NCI-H1092 (cell line): ENCODE data around the gene PVALEF.
A peak's percentile ranks its signal among the peaks of the same experiment; 100 is the strongest.

Experiments
- DNase-seq: peaks from one replicate; lab custom pipeline; 2025; lab: John Stamatoyannopoulos, UW

Gene PVALEF

DNA sequence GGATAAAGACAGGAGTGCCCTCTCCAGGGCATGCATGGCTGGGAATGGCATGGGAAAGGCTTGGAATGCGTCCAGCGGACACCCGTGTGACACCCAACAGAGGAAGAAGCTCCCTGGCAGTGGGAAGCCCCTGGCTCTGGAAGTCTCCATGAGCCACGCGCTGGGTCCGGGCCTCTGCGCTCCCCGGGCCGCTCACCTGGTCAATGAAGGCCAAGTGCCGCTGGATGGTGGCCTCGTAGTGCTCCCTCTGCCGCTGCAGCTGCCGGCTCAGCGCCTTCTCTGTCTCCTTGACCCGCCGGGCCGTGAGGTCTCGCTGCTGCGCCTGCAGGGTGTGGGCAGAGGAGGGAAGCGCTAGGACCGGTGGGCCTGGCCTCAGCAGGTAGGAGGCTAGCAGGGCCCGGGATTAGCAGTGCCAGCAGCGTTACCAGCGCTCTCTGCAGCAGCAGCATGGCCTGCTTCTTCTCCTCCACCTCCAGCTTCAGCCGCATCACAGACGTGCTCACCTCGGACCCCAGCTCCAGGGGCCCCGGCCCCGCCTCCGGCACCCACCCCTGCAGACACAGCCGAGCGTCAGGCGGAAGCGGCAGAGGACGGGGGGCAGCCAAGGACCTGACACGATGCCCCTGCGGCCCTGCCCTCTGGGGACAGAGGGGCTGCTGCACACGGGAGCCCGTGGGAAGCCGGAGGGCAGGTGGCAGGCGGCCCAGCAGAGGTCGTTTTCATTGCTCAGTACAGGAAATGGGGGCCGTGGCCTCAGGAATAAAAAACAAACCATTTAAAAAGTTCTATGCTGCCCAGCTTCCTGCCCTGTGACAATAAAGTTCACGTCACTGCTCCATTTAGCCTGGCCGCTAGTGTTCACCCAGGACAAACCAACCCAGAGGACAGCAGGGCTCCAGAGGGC lies 31.4 kb downstream of the PVALEF start:
- no peak for DNase-seq

DNA sequence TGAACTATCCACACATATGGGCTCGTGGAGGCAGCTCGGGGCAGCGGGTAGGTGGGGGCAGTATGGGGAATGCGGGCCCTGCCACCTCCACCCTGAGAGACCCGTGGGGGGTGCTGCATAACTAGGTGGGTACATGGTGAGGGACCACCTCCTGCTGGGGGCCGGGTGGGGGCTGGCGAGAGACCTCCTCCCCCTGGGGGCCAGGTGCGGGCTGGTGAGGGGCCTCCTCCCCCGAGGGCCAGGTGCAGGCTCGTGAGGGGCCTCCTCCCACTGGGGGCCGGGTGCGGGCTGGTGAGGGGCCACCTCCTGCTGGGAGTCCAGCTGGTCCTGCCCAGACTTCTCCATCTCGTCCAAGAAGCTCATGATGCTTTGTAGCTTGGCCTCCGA lies 32.1 kb downstream of the PVALEF start:
- DNase-seq, result no peak

DNA sequence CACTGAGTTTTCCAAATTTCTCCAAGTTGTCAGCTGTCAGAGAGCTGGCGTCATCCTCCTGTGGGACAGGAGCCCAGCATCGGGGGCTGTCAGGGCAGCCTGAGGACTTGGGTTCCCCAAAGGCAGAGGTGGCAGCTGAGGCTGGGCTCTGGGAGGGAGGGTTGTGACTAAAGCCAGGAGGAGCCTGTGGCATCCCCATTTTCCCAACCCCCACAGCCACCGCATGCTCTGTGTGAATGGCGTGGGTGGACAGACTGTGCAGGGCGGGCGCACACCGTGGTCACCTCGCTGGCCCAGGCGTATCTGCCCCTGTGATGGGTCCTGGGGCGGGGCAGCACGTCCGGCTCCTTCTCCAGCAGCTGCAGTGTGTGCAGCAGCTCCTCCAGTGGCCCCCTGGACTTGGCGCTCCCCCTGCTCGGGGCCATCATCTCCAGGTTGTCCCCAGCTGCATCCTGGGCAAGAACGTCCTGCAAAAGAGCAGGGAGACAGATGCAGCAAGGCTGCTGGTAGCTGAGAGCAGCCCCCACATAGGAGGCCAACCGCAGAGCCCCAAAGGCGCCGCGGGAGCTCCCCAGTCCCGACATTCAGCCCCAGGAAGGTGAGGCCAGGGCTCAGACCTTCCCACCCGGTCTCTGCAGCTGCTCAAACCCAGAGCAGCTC lies 32.7 kb downstream of the PVALEF start:
- DNase-seq, result no peak

DNA sequence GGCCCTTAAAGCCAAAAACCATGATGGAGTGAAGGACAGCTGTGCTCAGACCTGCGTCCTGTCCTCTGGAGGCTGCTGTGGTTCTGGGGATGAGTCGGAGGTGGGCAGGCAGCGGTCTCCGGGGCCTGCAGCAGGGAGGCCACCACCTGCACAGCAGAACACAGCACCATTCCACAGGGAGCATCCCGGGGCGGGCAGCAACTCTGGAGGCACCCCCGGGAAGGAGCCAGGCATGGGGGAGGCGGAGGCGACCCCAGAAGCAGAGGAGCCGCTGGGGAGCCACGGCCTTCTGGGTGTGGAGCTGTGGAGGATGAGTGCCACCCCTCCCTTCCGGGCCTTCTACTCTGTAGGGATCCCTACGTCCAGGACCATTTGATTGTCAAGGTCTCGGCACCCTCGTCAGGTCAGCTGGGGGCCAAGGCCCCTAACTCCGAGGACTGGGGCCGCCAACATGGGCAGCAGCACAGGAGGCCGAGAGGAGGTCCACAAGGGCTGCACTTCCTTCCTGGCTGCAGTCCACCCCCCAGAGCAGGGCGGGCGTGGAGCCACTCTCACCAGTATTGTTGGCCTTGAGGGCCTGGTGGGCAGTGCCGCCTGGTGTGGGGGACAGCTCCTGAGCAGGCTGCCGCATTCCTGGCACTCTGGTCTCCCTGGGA lies 33.6 kb downstream of the PVALEF start:
- no peak for DNase-seq

DNA sequence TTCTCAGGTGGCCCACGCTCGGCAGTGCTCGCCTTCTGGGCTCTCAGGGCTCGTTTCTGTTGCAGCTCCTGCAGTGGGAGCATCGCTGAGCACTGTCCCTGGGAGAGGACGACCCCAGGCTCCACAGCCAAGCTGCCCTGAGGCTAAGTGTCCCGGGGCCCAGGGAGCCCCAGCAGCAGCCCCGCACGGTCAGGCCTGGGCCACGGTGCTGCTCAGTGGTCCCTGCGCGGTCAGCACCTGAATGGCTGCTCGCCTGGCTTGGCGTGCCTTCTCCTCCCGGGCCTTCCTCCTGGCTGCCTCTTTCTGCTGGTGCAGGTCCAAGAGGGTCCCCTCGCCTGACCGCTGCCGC lies 34.1 kb downstream of the PVALEF start:
- no peak for DNase-seq

DNA sequence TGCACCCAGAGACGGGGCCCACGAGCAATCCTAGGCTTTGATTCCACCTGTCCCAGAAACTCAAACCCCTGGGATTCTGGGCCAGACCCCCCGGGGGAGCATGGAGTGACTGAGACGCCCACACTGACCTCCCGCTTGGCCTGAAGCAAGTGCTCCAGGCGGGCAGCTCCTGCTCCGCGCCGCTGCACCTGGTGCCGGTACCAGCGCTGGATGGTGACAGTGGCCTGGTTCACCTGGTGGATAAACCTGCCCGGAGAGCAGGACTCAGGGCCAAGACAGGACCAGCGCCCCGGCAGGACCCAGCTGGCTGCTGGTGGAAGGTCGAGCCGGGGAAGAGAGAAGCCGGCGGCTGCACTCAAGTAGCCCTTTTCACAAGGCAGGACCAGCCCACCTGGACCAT lies 34.9 kb downstream of the PVALEF start:
- no peak for DNase-seq

DNA sequence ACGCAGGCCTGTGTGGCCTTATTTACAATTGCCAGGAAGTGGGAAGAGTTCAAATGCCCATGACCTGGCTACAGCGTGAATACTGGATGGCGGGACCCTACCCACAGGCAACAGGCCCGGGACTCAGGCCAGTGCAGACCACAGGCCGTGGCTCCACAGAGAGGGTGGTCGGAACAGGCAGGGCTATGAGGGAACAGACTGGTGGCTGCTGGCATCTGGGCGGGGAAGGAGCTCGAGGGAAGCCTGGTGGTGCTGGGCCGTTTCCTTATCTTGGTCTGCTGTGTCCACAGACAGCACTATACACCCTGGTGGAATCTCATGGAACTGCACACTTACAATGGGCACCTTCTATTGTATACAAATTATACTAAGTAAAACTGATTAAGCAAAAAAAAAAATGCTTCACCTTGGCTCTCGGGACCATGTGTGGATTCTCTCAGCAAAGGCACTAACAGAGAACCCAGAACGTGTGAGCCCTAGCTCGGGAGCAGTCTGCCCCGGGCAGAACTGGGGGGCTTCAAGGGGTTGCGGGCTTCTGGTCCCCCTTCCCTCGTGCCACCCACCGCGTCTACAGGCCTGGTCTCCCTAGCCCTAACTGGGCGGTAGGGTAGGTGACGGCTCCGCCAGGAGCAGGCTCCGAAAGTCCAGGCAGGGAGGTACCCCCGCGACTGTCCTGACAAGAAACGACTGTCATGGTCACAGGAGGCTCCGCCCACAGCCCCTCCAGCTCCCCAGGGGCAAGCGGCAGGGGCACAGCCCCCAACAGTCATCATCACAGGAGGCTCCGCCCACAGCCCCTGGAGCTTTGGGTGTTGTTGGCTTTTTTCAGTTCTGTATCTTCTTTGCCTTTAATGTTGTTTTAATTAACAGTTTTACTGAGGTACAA lies 35.6 kb downstream of the PVALEF start:
- DNase-seq, result no peak

DNA sequence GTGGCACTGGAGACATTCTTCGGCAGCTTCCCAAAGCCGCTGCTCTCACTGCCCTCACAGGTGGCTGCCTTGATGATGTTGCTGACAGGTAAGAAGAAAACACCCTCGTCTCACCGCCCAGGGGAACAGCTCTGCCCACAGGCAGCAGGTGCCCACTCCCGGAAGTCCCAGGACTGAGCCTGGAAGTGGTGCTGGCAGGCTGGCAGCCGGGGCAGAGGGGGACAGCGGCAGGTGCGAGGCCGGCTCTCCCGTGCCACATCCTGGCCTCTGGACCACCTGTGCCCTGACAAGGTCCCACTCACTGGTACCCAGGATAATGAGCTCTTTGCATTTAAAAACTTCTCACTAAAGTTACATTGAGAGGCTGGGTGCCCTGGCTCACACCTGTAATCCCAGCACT lies 37.0 kb downstream of the PVALEF start:
- no peak for DNase-seq

DNA sequence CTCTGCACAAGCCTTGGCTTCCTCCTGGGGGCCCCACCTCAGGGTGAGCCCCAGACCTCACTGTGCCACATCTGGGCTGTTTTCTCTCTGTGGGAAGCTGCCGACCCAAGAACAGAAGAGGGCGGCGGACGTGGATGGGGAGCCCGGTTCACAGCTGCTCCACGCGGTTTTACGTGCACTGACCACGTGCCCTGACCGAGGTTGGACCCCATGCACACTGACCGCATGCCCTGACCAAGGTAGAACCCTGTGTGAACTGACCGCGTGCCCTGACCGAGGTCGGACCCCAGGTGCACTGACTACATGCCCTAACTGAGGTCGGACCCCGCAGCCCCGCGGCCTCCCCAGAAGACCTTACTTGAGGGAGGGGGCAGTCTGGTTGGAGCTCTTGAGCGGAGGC lies 37.8 kb downstream of the PVALEF start:
- no peak for DNase-seq

DNA sequence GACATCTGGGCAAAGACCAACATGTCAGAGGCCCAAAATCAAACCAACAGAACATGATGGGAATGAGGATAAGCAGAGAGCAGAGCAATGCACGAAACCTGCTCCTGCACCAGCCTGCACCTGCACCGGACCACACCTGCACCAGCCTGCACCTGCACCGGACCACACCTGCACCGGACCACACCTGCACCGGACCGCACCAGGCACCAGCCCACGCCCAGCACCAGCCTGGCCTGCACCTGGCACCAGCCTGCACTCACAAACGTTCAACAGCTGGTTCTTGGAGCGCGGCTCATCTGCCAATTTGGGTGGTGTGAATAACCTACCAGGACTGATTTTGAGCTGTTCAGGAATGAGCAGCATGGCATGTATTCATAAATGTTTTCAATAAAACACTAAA lies 39.3 kb downstream of the PVALEF start:
- DNase-seq, result no peak

DNA sequence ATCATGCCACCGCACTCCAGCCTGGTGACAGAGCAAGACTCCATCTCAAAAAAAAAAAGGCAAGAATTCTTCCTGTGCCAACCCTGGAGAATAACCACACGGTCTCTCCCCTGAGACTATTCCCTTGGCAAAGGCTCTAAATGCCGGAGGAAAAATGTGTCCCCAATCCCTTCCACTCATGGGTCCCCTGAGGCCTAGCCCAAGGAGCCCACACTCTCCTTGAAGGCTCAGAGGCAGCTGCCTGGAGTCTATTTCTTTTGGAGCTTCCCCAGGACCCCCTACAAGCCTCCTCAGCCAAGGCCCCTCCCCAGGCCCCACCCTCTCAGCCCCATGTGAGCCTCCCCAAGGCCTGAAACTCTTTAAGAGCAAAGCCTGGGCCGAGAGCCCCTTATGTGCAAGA lies 40.9 kb downstream of the PVALEF start:
- DNase-seq, result no peak

DNA sequence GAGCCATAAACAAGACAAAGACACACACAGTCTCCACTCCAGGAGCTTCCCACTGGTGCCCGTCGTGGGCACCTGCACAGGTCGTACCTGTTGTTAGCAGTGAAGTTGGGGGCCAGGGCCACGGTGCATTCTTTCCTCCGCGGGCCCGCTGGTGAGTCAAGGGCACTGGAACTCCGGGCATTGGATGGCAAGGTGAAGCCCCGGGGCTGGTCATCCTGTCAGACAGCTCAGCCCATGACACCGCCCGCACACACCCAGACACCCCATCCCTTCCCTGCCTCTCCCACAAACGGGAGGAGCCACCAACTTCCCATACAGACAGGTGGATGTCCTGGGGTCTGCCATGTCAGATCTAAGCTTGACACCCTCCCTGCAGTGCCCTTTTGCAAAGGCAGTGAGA lies 41.4 kb downstream of the PVALEF start:
- DNase-seq, result no peak

DNA sequence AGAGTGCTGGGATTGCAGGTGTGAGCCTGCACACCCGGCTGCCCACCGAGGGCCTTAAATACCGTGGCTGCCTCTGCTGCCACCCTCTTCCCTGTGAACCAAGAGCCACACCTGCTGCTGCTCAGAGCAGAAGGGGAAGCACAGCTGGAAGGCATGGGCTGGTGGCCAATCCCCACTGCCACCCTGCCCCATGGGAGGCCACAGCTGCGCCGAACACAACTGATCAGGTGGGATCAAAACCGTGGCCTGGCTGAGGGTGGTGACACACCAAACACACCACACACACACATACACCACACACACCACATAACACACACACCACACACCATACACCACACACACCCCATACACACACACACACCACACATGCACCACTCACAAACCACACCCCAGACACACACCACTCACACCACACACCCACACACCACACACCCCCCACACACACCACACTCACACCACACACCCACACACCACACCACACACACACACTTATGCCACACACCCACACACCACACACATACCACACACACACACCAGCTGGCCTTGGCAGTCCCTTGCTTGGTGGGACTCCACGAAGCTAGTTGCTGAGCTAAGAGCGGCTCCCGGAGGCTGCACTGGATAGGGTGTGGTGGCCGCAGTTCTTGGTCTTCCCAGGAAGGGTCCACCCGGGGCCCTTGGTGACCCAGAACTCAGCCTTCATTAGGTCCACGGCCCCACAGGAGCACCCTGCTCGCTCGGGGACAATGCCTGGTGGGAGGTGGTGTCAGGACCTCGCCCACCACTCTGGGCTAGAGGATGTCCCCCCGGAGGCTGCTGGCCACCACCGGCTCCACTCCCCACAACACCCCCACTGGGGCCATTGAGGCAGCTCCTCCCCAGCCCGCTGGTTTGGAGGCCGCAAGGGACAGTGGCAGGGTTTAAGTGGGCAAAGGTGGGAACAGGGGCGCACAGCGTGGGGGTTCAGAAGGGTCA lies 42.6 kb downstream of the PVALEF start:
- peak; percentile 30 for DNase-seq

DNA sequence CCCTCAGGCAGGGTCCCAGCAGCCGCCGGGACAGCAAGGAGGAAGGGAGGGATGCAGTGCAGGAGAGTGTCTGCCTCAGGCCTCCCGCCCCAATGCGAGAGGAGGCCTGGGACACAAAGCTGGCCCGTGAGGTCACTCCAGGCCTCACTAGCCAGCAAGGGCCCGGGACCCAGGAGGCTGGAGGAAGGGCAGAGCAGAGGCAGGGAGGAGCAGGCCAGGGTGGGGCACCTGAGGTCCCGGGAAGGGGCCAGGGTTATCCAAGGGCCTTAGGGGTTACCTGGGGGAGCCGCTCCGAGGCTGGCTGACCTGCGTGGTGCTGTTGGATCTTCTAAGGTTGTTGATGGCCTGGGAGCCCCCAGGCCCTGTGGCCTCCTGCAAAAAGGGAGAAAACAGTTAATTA lies 43.3 kb downstream of the PVALEF start:
- DNase-seq, result no peak

DNA sequence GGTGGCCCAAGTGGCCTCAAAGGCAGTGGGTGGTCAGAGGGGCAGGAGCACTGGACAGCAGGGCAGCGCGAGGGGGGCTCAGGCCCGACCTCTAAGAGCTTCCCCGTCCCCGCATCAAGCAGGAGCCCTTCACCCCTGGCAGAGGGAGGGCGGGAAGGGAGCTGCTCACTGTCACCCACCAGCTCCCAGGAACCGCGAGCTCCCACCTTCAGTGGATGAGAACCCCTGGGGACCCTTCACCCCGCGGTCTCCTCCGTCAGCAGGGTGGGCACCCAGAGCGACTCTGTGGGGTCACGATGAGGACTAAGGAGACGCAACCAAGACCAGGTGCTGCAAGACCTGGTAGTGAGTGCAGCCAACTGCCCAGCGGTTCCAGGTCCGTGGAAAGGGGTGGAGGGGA lies 43.8 kb downstream of the PVALEF start:
- DNase-seq, result no peak

DNA sequence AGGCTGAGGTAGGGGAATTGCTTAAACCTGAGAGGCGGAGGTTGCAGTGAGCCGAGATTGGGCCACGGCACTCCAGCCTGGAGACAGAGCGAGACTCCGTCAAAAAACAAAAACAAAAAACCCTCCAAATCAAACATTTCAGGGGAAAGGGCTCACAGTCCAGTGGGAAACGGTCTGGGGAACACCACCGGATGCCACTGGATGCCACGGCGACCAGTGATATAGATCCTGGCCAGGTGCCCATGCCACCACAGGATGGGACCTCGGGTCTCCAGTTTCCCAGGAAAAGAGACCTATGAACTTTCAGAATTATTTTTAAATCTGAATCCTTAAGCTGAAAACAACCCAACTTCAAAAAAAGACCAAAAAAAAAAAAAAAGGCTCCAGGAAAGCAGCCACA lies 45.2 kb downstream of the PVALEF start:
- no peak for DNase-seq

DNA sequence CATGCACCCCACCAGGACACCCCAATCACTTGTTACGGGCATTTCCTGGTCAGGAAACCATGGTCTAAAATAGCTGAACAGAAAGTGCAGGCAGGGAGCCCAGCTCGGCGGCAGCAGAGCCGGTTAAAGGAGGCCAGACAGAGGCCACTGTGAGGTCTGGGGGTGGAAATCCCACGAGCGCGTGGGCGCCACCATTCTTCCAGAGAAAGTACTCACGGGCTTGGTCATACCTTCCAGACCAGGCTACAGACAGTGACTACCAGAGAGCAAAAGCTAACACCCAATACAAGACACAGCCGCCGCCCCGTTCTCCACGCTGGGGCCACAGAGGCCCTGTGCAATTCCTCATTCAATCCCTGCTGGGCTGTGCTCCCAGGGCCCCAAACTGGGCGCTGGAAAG lies 45.6 kb downstream of the PVALEF start:
- no peak for DNase-seq

DNA sequence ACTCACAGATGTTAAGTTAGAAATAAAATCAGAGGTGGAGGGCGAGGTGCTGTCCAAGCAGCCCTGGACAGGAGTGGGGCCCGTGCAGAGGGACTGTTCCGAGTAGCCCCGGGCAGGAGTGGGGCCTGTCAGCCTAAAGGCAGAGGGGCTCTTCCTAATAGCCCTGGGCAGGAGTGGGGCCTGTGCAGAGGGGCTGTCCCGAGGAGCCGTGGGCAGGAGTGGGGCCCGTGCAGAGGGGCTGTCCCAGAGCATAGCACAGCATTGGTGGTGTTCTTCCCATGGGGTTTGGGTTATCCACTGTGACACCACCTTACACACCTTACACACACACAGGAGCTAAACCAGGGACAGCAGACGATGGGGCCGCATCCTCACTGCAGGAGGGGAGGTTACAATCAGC lies 47.1 kb downstream of the PVALEF start:
- no peak for DNase-seq

DNA sequence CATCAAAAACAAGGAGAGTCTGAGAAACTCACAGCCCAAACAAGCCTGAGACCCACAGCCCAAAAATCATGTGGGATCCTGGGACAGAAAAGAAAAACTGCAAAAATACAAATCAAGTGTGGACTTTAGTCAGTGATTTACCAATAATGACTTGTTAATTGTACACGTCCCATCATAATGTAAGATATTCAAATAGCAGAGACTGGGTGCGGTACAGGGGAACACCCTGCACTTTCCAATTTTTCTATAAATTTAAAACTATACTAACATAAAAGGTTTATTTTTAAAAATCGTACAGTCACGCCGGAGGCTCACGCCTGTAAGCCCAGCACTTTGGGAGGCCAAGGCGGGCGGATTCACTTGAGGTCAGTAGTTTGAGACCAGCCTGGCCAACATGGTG lies 48.7 kb downstream of the PVALEF start:
- no peak for DNase-seq

DNA sequence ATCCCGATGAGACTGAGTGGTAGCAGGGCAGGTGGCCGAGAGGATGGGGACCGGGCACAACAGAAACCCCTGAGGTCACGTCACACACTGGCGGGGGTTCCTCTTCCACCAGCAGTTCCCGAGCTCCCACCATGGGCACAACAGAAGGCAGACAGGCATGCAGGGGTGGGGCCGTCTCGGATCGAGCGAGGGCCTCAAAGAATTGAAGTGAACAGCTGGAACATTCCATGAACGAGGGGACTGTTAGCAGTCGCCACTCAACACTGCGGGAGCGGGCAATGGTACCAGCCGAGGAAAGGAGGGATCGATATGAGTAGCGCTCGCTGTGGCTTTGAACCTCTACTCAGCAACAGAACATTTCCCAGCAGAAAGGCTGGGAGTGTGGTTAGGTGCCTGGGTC lies 52.2 kb downstream of the PVALEF start:
- DNase-seq, result no peak

DNA sequence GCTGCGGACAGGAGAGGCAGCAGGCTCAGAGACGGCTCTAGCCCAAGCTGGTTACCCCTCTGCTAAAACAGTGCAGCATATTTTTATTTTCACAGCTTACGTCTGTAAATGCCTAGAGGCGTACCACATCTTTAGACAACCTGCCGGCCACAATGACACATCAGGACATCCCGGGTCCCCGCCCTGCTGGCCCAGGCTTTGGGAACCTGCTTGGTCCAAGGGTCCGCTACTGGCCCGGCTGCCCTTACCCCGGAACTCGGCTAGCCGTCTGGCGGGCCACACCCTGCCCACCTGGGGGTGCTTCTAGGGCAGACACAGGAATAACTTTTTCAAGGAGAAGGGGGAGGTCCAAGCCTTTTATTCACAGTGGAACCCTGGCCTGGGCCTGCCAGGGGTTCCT lies 53.2 kb downstream of the PVALEF start:
- DNase-seq, result no peak
